ENCODE measurements around the gene BOC. TPM values are rescaled to one million over a fixed set of nuclear protein-coding genes. Genes with fewer than 3 reads are reported as not detected.

The BOC gene
- total RNA-seq, 2 donors from 2014 or later, result 23.4 to 33.4 TPM

DNA sequence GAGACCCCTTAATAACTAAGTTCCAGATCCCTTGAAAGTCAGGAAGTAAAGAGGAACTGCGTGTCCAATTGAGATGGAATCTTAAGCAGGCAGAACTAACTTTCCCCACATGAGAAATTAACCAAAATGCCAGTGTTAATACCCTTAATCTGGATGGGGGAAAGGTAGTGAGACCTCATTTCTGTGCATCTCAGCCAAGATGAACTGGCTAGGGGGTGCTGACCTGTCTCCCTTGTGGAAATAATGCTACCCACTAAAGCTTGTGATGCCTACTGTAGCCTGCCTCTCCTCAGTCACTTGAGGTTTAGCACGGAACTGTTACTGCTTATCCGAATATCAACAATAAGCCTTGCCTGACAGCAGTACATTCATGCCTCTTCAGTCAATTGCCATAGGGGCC, 15.1 kb downstream of the BOC start:
- DNase-seq (ENCODE audit: low spot score) (no peak), ATAC-seq (ENCODE audit: insufficient number of reproducible peaks, low FRiP score, low read depth) (no peak)
- no peaks in the 10 kb centered on the region for H3K9me3 ChIP-seq
- peaks cover under 1 to 1% of the 10 kb centered on the region in 2 donors for H3K4me1 ChIP-seq (ENCODE audit: control insufficient read depth in 1 of 2, low read depth in 2 of 2)
- H3K4me3 ChIP-seq, result no peak overlapping the region
- H3K27me3 ChIP-seq (replicated peaks; ENCODE audit: insufficient read depth), result no peaks in the 10 kb centered on the region
- no peaks in the 10 kb centered on the region for H3K36me3 ChIP-seq
- TF ChIP-seq, protein P1, sequence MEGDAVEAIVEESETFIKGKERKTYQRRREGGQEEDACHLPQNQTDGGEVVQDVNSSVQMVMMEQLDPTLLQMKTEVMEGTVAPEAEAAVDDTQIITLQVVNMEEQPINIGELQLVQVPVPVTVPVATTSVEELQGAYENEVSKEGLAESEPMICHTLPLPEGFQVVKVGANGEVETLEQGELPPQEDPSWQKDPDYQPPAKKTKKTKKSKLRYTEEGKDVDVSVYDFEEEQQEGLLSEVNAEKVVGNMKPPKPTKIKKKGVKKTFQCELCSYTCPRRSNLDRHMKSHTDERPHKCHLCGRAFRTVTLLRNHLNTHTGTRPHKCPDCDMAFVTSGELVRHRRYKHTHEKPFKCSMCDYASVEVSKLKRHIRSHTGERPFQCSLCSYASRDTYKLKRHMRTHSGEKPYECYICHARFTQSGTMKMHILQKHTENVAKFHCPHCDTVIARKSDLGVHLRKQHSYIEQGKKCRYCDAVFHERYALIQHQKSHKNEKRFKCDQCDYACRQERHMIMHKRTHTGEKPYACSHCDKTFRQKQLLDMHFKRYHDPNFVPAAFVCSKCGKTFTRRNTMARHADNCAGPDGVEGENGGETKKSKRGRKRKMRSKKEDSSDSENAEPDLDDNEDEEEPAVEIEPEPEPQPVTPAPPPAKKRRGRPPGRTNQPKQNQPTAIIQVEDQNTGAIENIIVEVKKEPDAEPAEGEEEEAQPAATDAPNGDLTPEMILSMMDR (IDR thresholded peaks at IDR 0.05), result no peak
- H3K27ac ChIP-seq, result no peak overlapping the region

DNA sequence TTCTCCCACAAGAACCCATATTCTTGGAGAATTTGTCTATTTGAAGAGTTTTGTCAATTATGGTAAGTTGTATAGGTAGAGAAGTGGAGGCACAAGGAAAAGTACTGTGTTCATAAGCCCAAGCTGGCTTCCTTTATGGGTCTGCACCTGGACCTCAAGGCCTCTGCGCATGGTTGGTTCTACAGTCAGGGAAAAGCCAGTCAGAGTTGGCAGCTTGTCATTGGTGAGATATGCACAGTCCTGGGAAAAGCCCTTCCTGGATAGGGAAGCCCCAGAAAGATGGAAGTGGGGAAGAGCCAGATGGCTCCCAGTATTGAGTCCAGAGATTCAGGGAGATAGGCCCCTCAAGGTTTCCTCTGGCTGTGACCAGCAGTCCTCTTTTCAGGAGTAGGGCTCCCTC, 15.8 kb downstream of the BOC start:
- Histone ChIP-seq H3K27ac (no peak overlapping the region), H3K36me3 (no peaks in the 10 kb centered on the region), H3K27me3 (replicated peaks; ENCODE audit: insufficient read depth) (no peaks in the 10 kb centered on the region), H3K4me3 (no peak overlapping the region), H3K4me1 (ENCODE audit: control insufficient read depth in 1 of 2, low read depth in 2 of 2) (peaks cover 3 to 8% of the 10 kb centered on the region in 2 donors), H3K9me3 (no peaks in the 10 kb centered on the region)
- TF ChIP-seq, protein P1 (IDR thresholded peaks at IDR 0.05), result no peak
- ATAC-seq (ENCODE audit: insufficient number of reproducible peaks, low FRiP score, low read depth), result no peak
- DNase-seq (ENCODE audit: low spot score), result no peak

DNA sequence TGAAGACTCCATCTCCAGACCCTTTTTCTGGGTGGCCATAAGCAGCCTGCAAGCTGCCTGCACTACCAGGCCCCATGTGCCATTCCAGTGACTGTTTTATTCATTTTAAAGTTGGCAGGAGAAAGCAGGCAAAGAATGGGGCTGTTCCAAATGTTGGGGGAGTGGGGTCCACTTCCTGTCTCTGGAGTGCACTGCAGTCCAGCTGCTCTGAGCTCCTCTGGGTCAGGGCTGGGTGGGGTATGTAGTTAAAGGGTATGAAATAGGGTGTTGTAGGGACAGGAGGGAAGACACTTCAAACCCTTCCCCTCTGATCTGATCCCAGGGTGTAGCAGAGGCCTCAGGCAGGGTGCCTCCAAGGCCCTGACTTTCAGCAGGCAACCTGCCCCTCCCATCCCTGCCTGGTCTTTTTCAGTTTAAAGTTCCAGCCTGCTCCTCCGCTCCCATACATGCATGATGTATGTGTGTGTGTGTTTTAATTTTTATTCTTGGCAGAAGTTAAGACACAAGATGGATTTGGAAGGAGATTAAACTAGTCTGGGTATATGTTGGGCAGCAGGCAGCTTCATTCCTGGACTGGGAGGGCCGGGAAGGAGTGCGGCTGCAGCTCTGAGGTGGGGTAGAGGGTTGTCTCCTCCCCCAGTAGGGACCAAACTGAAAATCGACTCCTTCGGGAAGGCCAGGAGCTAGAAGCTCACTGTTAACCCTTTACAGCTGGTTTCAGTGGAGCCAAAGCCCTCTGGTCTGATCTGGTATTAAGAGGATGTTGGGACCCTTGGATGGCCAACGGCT, 17.3 kb downstream of the BOC start:
- H3K27ac ChIP-seq, result no peak overlapping the region

DNA sequence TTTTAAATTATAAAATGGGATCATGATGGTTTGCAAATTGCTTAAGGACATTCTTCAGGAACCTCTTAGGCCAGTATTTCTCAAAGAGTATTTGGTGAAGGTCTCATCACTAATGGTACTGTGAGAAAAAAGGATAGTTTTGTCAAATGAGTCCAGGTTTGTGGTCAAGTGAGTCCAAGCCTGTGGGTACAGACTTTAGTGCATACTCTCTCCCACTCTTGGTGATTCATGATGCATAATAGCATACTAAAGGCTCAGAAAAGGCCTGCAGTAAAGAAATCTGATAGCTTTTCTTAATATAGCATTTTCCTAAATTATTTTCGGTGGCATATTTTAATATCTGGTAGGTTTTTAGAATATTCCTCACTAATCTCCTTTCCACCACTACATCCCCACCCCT, 20.0 kb downstream of the BOC start:
- DNase-seq (ENCODE audit: low spot score) (no peak), ATAC-seq (ENCODE audit: insufficient number of reproducible peaks, low FRiP score, low read depth) (no peak)
- Histone ChIP-seq H3K4me3 (no peak overlapping the region), H3K27ac (peak overlapping the region in 1 of 2 donors; percentile 28), H3K27me3 (replicated peaks; ENCODE audit: insufficient read depth) (no peaks in the 10 kb centered on the region), H3K9me3 (no peaks in the 10 kb centered on the region), H3K36me3 (no peaks in the 10 kb centered on the region), H3K4me1 (ENCODE audit: control insufficient read depth in 1 of 2, low read depth in 2 of 2) (peaks cover 3 to 9% of the 10 kb centered on the region in 2 donors)
- TF ChIP-seq, protein P1 (IDR thresholded peaks at IDR 0.05), result no peak

More for the DNA sequence above, 17.3 kb downstream of the BOC start:
- Histone ChIP-seq H3K4me3 (no peak overlapping the region), H3K9me3 (no peaks in the 10 kb centered on the region), H3K27me3 (replicated peaks; ENCODE audit: insufficient read depth) (no peaks in the 10 kb centered on the region), H3K4me1 (ENCODE audit: control insufficient read depth in 1 of 2, low read depth in 2 of 2) (peaks cover 3 to 9% of the 10 kb centered on the region in 2 donors), H3K36me3 (no peaks in the 10 kb centered on the region)
- ATAC-seq (ENCODE audit: insufficient number of reproducible peaks, low FRiP score, low read depth) (no peak), DNase-seq (ENCODE audit: low spot score) (no peak)
- TF ChIP-seq, protein P1 (IDR thresholded peaks at IDR 0.05), result no peak

DNA sequence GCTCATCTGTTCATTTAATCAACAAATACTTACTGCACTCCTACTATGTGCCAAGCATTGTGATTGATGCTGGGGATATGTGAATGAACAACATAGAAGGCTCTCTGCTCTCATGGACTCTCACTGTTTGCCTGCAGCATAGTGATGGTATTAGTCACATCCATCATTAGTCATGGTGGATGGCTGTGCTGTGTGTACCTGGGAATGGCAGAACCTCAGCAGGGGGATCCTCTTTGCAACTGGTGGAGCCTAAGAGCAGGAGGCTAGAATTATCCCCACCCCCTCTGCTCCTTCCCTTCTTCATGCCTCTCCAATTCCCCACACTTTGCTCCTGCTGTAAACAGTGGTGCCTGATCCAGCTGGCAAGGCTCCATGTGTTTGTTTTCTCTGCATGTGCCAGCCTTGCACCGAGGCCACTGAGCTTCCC, 20.5 kb downstream of the BOC start:
- TF ChIP-seq, protein P1 (IDR thresholded peaks at IDR 0.05), result no peak
- Histone ChIP-seq H3K4me1 (ENCODE audit: control insufficient read depth in 1 of 2, low read depth in 2 of 2) (peaks cover 3 to 9% of the 10 kb centered on the region in 2 donors), H3K27ac (peak overlapping the region in 1 of 2 donors; percentile 28), H3K27me3 (replicated peaks; ENCODE audit: insufficient read depth) (no peaks in the 10 kb centered on the region), H3K36me3 (no peaks in the 10 kb centered on the region), H3K9me3 (no peaks in the 10 kb centered on the region), H3K4me3 (no peak overlapping the region)
- no peak for DNase-seq (ENCODE audit: low spot score)
- ATAC-seq (ENCODE audit: insufficient number of reproducible peaks, low FRiP score, low read depth), result no peak

All from thoracic aorta (tissue), 2 donors.